MM.1S (cell line): ENCODE data around the gene DDIT3.
A peak's percentile ranks its signal among the peaks of the same experiment; 100 is the strongest.

Experiments used
- DNase-seq: peaks from one replicate; pipeline ENCODE4 v3.0.0-alpha.2; 2015
- H2AFZ ChIP-seq: fragments of 300-600 bp; sonication (generic); 2 replicates; pipeline ENCODE4 v1.6.0; 2016; ENCODE audit warnings: antibody characterized with exemption, low read length
- H3F3A ChIP-seq: fragments of 300-600 bp; sonication (generic); 2 replicates; pipeline ENCODE4 v1.6.1; 2016; ENCODE audit warnings: mild to moderate bottlenecking, antibody characterized with exemption, low read length, moderate library complexity, mixed read lengths; ENCODE audit not compliant: insufficient read depth
- H3K27ac ChIP-seq: fragments of 300-600 bp; sonication (generic); 2 replicates; pipeline ENCODE4 v1.5.1; 2016; ENCODE audit warnings: mild to moderate bottlenecking, low read length
- H3K27me3 ChIP-seq: fragments of 300-600 bp; sonication (generic); replicated peaks from 2 replicates; pipeline ENCODE4 v1.6.0; 2016; ENCODE audit warnings: low read length; ENCODE audit not compliant: insufficient read depth
- H3K36me3 ChIP-seq: fragments of 300-600 bp; sonication (generic); replicated peaks from 2 replicates; pipeline ENCODE4 v1.6.1; 2016; ENCODE audit warnings: mild to moderate bottlenecking, low read length, mixed read lengths; ENCODE audit not compliant: insufficient read depth
- H3K4me1 ChIP-seq: fragments of 300-600 bp; sonication (generic); 2 replicates; pipeline ENCODE4 v1.6.1; 2016; ENCODE audit warnings: low read length, mixed read lengths
- H3K4me2 ChIP-seq: fragments of 300-600 bp; sonication (generic); 2 replicates; pipeline ENCODE4 v1.6.0; 2016; ENCODE audit warnings: low read depth, low read length
- H3K4me3 ChIP-seq: fragments of 300-600 bp; sonication (generic); 2 replicates; pipeline ENCODE4 v1.5.1; 2016; ENCODE audit warnings: low read length, mixed read lengths
- H3K79me2 ChIP-seq: fragments of 300-600 bp; sonication (generic); 2 replicates; pipeline ENCODE4 v1.6.1; 2016; ENCODE audit warnings: mixed run types, low read length, mixed read lengths
- H3K9ac ChIP-seq: fragments of 300-600 bp; sonication (generic); 2 replicates; pipeline ENCODE4 v1.6.1; 2016; ENCODE audit warnings: low read length, mixed read lengths
- H3K9me2 ChIP-seq: fragments of 300-600 bp; sonication (generic); replicated peaks from 2 replicates; pipeline ENCODE4 v1.6.1; 2016; ENCODE audit warnings: mild to moderate bottlenecking, low read length, mixed read lengths; ENCODE audit not compliant: insufficient read depth
- H3K9me3 ChIP-seq: fragments of 300-600 bp; sonication (generic); replicated peaks from 2 replicates; pipeline ENCODE4 v1.6.1; 2016; ENCODE audit warnings: mild to moderate bottlenecking, low read length, mixed read lengths; ENCODE audit not compliant: insufficient read depth
- H4K20me1 ChIP-seq: fragments of 300-600 bp; sonication (generic); 2 replicates; pipeline ENCODE4 v1.6.1; 2016; ENCODE audit warnings: mild to moderate bottlenecking, low read length, moderate library complexity, mixed read lengths; ENCODE audit not compliant: insufficient read depth
- CTCF ChIP-seq: fragments of 300-600 bp; sonication (generic); IDR thresholded peaks from 2 replicates; pipeline ENCODE4 v1.5.1; 2016; ENCODE audit warnings: antibody characterized with exemption, low read length, mixed read lengths
- EZH2 ChIP-seq: fragments of 300-600 bp; sonication (generic); optimal IDR thresholded peaks from 2 replicates; pipeline ENCODE3; 2017; ENCODE audit warnings: low read depth, mild to moderate bottlenecking, antibody characterized with exemption, low read length, mixed read lengths
- EZH2phosphoT487 ChIP-seq: fragments of 300-600 bp; sonication (generic); IDR thresholded peaks from 2 replicates; pipeline ENCODE4 v1.6.1; 2018; ENCODE audit warnings: antibody characterized with exemption, low read length

DDIT3 gene

GRCh38 chr12:57539134-57539768, 18.9 kb upstream of the DDIT3 start:
- no peak for DNase-seq
- Histone ChIP-seq H3K4me2 (no peak overlapping the region), H3K79me2 (0 out of 2 replicates have a peak, but pooled peaks cover 6% of the 10 kb centered on the region), H3K4me1 (no peaks in the 10 kb centered on the region), H4K20me1 (no peaks in the 10 kb centered on the region), H3K27ac (no peak overlapping the region), H2AFZ (no peak overlapping the region), H3K9ac (no peak overlapping the region), H3K9me2 (no peaks in the 10 kb centered on the region), H3K36me3 (no peaks in the 10 kb centered on the region), H3K9me3 (no peaks in the 10 kb centered on the region), H3K4me3 (no peak overlapping the region), H3K27me3 (no peaks in the 10 kb centered on the region), H3F3A (no peaks in the 10 kb centered on the region)
- TF ChIP-seq EZH2 (no peak), CTCF (no peak)

GRCh38 chr12:57536597-57536942, 16.3 kb upstream of the DDIT3 start:
- Histone ChIP-seq H3K4me1 (no peaks in the 10 kb centered on the region), H3K9me2 (no peaks in the 10 kb centered on the region), H4K20me1 (no peaks in the 10 kb centered on the region), H3K4me2 (no peak overlapping the region), H3K27me3 (no peaks in the 10 kb centered on the region), H3K4me3 (no peak overlapping the region), H3K79me2 (no peaks in the 10 kb centered on the region), H3F3A (no peaks in the 10 kb centered on the region; the same call in 1 of the 2 replicates), H3K9ac (no peak overlapping the region), H2AFZ (no peak overlapping the region), H3K9me3 (no peaks in the 10 kb centered on the region), H3K36me3 (0 out of 2 replicates have a peak, but pooled peaks cover 3% of the 10 kb centered on the region), H3K27ac (no peak overlapping the region)
- peak; percentile 3 for DNase-seq
- TF ChIP-seq CTCF (no peak), EZH2 (no peak), EZH2phosphoT487 (no peak)

GRCh38 chr12:57535764-57536596, 15.7 kb upstream of the DDIT3 start:
- Histone ChIP-seq H3K79me2 (no peaks in the 10 kb centered on the region), H3K9ac (no peak overlapping the region), H3K36me3 (0 out of 2 replicates have a peak, but pooled peaks cover 3% of the 10 kb centered on the region), H3F3A (no peaks in the 10 kb centered on the region; the same call in 1 of the 2 replicates), H3K9me3 (no peaks in the 10 kb centered on the region), H4K20me1 (no peaks in the 10 kb centered on the region), H2AFZ (no peak overlapping the region), H3K4me3 (no peak overlapping the region), H3K9me2 (no peaks in the 10 kb centered on the region), H3K4me1 (no peaks in the 10 kb centered on the region), H3K27me3 (no peaks in the 10 kb centered on the region), H3K27ac (no peak overlapping the region), H3K4me2 (no peak overlapping the region)
- no peak for DNase-seq
- TF ChIP-seq EZH2 (no peak), EZH2phosphoT487 (no peak), CTCF (no peak)
